Measurements from ENCODE around the gene KLF9. TPM values are rescaled to one million over a fixed set of nuclear protein-coding genes. Genes with fewer than 3 reads are reported as not detected.

The KLF9 gene
- total and polyA plus RNA-seq, 9 of the 15 experiments (the other 6 are each of a cell fraction or from before 2014, with no cell fraction given), result 3.3 to 11.9 (median 6.9) TPM

DNA sequence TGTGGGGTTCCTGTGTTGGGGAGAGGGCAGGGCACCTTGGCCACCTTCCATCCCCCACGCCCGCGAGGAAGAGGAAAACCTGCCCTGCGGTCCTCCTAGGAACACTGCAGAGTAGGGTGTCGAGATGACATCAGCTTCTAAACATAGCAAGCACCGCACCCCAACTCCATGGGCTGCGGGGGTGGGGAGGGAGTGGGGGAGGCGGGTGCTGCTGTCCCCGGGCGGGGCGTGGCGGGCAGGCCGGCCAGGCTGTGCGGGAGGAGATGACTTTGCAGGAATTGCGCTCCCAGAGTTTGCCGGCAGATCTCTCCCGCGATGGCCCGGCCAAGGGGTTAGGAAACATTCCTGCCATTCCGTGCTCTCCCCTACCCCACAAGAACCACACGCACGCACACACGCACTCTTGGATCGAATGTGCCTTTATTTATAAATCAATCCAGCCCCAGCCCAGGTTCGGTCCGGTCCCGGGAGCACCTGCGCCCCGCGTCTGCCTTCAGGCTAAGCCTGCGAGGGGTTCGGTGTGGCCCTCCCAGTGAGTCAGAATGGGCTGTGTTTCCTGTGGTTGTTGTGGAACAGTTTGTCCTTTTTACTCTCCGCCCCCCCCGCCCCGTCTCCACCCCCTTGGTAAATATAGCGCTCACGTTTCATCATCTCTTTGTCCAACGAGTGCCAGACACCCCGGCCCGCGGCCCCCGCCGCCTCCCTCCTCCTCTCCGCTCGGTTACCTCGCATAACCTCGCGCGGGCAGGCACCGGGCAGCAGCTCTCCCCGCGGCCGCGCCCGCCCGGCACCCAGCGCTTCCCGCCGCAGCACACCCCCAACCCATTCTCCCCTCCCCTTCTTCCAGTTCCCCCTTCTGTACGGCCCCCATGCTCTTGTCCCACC is 5.3 kb upstream of the KLF9 start (continued):
- TF ChIP-seq, protein P1, sequence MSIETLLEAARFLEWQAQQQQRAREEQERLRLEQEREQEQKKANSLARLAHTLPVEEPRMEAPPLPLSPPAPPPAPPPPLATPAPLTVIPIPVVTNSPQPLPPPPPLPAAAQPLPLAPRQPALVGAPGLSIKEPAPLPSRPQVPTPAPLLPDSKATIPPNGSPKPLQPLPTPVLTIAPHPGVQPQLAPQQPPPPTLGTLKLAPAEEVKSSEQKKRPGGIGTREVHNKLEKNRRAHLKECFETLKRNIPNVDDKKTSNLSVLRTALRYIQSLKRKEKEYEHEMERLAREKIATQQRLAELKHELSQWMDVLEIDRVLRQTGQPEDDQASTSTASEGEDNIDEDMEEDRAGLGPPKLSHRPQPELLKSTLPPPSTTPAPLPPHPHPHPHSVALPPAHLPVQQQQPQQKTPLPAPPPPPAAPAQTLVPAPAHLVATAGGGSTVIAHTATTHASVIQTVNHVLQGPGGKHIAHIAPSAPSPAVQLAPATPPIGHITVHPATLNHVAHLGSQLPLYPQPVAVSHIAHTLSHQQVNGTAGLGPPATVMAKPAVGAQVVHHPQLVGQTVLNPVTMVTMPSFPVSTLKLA (conservative IDR thresholded peaks at IDR 0.05), result peak; percentile 45 to 59; a peak in 3 of 4 replicates
- TF ChIP-seq, protein P2, sequence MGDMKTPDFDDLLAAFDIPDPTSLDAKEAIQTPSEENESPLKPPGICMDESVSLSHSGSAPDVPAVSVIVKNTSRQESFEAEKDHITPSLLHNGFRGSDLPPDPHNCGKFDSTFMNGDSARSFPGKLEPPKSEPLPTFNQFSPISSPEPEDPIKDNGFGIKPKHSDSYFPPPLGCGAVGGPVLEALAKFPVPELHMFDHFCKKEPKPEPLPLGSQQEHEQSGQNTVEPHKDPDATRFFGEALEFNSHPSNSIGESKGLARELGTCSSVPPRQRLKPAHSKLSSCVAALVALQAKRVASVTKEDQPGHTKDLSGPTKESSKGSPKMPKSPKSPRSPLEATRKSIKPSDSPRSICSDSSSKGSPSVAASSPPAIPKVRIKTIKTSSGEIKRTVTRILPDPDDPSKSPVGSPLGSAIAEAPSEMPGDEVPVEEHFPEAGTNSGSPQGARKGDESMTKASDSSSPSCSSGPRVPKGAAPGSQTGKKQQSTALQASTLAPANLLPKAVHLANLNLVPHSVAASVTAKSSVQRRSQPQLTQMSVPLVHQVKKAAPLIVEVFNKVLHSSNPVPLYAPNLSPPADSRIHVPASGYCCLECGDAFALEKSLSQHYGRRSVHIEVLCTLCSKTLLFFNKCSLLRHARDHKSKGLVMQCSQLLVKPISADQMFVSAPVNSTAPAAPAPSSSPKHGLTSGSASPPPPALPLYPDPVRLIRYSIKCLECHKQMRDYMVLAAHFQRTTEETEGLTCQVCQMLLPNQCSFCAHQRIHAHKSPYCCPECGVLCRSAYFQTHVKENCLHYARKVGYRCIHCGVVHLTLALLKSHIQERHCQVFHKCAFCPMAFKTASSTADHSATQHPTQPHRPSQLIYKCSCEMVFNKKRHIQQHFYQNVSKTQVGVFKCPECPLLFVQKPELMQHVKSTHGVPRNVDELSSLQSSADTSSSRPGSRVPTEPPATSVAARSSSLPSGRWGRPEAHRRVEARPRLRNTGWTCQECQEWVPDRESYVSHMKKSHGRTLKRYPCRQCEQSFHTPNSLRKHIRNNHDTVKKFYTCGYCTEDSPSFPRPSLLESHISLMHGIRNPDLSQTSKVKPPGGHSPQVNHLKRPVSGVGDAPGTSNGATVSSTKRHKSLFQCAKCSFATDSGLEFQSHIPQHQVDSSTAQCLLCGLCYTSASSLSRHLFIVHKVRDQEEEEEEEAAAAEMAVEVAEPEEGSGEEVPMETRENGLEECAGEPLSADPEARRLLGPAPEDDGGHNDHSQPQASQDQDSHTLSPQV (IDR thresholded peaks at IDR 0.05), result 0 out of 2 replicates have a peak, but pooled peaks have one; percentile 46
- TF ChIP-seq FOXA3 (CRISPR knock-in tag; conservative IDR thresholded peaks at IDR 0.05 in 1 of 2, IDR thresholded peaks at IDR 0.05 in 1 of 2), result peak; percentile 70 to 90
- TF ChIP-seq MAFG (tag; conservative IDR thresholded peaks at IDR 0.05), result peak; percentile 81
- no peak for TF ChIP-seq NFIX (CRISPR knock-in tag; IDR thresholded peaks at IDR 0.05; ENCODE audit: low read depth)
- TF ChIP-seq, protein P3, sequence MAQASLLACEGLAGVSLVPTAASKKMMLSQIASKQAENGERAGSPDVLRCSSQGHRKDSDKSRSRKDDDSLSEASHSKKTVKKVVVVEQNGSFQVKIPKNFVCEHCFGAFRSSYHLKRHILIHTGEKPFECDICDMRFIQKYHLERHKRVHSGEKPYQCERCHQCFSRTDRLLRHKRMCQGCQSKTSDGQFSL (CRISPR knock-in tag; IDR thresholded peaks at IDR 0.05), result peak; percentile 34
- TF ChIP-seq, protein P3 (tag; IDR thresholded peaks at IDR 0.05), result peak in 1 of 2 experiments; percentile 39; a peak in 2 of 4 replicates
- 0 out of 2 replicates have a peak, but pooled peaks have one; percentile 24 for TF ChIP-seq CREB1 (IDR thresholded peaks at IDR 0.05)
- peak; percentile 42 for TF ChIP-seq CREB1 (CRISPR knock-in tag; IDR thresholded peaks at IDR 0.05)
- peak; percentile 52; the same call in 1 of the 2 replicates for TF ChIP-seq PHF8 (IDR thresholded peaks at IDR 0.05; ENCODE audit: borderline replicate concordance, low read length)
- TF ChIP-seq POLR2AphosphoS5 (IDR thresholded peaks at IDR 0.05; ENCODE audit: control insufficient read depth, insufficient read depth, low read depth, low read length), result 0 out of 2 replicates have a peak, but pooled peaks have one; percentile 9
- peak; percentile 93 for TF ChIP-seq EGR1 (conservative IDR thresholded peaks at IDR 0.05)
- TF ChIP-seq, protein P4, sequence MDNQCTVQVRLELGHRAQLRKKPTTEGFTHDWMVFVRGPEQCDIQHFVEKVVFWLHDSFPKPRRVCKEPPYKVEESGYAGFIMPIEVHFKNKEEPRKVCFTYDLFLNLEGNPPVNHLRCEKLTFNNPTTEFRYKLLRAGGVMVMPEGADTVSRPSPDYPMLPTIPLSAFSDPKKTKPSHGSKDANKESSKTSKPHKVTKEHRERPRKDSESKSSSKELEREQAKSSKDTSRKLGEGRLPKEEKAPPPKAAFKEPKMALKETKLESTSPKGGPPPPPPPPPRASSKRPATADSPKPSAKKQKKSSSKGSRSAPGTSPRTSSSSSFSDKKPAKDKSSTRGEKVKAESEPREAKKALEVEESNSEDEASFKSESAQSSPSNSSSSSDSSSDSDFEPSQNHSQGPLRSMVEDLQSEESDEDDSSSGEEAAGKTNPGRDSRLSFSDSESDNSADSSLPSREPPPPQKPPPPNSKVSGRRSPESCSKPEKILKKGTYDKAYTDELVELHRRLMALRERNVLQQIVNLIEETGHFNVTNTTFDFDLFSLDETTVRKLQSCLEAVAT (IDR thresholded peaks at IDR 0.05), result peak in 1 of 2 experiments; percentile 17; a peak in 1 of 4 replicates
- TF ChIP-seq ZNF384 (IDR thresholded peaks at IDR 0.05; ENCODE audit: low read depth, low read length), result no peak
- peak; percentile 54 for TF ChIP-seq SMAD1 (IDR thresholded peaks at IDR 0.05; ENCODE audit: low read depth, low read length, partially characterized antibody)
- TF ChIP-seq RB1 (IDR thresholded peaks at IDR 0.05; ENCODE audit: low read depth), result peak; percentile 62; the same call in 1 of the 2 replicates
- TF ChIP-seq POLR2H (tag; IDR thresholded peaks at IDR 0.05; ENCODE audit: low read depth), result peak; percentile 78
- peak; percentile 36; the same call in 1 of the 2 replicates for TF ChIP-seq GATA2 (CRISPR knock-in tag; IDR thresholded peaks at IDR 0.05)
